Measurements from ENCODE around the gene GPC6.

The GPC6 gene

DNA sequence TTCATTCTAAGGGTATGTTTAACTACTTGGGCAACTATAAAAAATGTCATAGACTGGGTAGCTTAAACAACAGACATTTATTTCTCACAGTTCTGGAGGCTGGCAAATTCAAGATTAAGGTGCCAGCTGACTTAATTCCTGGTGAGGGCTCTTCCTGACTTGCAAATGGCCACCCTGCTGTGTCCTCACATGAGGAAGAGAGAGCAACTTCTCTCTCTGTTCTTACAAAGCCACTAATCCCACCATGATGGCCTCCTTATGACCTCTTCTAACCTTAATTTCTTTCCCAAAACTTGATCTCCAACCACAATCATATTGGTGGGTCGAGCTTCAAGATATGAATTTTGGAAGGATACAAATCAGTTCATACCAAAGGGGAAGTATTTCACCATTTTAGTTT, 853.9 kb downstream of the GPC6 start:
- DNase-seq: no peak
- Histone ChIP-seq H3K4me3 (ENCODE audit: low read depth, low read length) (no peak overlapping the region), H3K36me3 (replicated peaks) (no peaks in the 10 kb centered on the region), H3K27ac (no peak overlapping the region), H3K27me3 (replicated peaks) (no peaks in the 10 kb centered on the region)
- in situ Hi-C loops (cut with HindIII; ENCODE audit: low pct_ligation_motif_present, low sequenced_read_pairs): no loop called here
- TF ChIP-seq, protein P1, sequence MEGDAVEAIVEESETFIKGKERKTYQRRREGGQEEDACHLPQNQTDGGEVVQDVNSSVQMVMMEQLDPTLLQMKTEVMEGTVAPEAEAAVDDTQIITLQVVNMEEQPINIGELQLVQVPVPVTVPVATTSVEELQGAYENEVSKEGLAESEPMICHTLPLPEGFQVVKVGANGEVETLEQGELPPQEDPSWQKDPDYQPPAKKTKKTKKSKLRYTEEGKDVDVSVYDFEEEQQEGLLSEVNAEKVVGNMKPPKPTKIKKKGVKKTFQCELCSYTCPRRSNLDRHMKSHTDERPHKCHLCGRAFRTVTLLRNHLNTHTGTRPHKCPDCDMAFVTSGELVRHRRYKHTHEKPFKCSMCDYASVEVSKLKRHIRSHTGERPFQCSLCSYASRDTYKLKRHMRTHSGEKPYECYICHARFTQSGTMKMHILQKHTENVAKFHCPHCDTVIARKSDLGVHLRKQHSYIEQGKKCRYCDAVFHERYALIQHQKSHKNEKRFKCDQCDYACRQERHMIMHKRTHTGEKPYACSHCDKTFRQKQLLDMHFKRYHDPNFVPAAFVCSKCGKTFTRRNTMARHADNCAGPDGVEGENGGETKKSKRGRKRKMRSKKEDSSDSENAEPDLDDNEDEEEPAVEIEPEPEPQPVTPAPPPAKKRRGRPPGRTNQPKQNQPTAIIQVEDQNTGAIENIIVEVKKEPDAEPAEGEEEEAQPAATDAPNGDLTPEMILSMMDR (IDR thresholded peaks at IDR 0.05; ENCODE audit: low read depth, low read length, missing control alignments): no peak

DNA sequence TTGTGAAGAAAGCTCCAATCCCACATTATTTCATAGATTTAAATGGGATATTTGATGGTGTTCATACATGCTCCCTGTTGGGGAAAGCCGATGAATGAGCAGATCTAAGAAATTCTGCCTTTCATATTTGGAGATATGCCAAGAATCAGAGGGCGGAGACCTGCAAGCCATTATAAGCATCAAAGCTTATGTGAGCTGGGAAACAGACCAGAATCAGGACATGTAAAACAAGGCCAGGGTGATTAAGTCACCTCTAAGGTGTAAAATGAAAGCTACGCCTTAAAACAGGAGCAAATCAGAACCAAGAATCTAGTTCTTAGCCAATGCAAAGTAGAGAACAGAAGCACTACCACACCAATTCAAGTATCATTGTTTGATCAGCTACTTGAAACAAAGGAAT, 860.5 kb downstream of the GPC6 start:
- no peak for DNase-seq
- in situ Hi-C loops (cut with HindIII; ENCODE audit: low pct_ligation_motif_present, low sequenced_read_pairs): no loop called here
- no peaks in the 10 kb centered on the region for H3K36me3 ChIP-seq (replicated peaks)
- TF ChIP-seq, protein P1 (IDR thresholded peaks at IDR 0.05; ENCODE audit: low read depth, low read length, missing control alignments): no peak
- H3K4me3 ChIP-seq (ENCODE audit: low read depth, low read length): no peak overlapping the region
- H3K27me3 ChIP-seq (replicated peaks): no peaks in the 10 kb centered on the region
- H3K27ac ChIP-seq: no peak overlapping the region

DNA sequence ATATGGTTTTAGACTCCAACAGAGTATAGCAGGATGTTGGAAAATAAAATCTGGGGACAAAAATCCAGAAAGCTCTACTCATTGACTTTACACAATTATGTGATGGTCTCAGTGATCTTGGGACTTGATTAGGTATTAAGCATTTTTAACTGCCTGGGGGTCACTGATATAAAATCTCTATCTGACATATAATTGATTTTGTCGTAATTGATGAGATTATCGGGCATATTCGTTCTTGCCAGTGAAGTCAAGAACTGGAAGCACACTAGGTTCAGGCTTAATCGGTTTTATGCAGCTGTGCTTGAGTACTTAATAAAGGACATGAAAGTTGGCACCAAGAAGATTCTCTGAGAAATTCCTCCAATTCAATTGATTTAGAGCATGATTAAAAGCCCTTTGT, 862.1 kb downstream of the GPC6 start:
- Histone ChIP-seq H3K27ac (no peak overlapping the region), H3K4me3 (ENCODE audit: low read depth, low read length) (no peak overlapping the region), H3K36me3 (replicated peaks) (no peaks in the 10 kb centered on the region), H3K27me3 (replicated peaks) (no peaks in the 10 kb centered on the region)
- in situ Hi-C loops (cut with HindIII; ENCODE audit: low pct_ligation_motif_present, low sequenced_read_pairs): no loop called here
- TF ChIP-seq, protein P1 (IDR thresholded peaks at IDR 0.05; ENCODE audit: low read depth, low read length, missing control alignments): no peak
- DNase-seq: no peak

DNA sequence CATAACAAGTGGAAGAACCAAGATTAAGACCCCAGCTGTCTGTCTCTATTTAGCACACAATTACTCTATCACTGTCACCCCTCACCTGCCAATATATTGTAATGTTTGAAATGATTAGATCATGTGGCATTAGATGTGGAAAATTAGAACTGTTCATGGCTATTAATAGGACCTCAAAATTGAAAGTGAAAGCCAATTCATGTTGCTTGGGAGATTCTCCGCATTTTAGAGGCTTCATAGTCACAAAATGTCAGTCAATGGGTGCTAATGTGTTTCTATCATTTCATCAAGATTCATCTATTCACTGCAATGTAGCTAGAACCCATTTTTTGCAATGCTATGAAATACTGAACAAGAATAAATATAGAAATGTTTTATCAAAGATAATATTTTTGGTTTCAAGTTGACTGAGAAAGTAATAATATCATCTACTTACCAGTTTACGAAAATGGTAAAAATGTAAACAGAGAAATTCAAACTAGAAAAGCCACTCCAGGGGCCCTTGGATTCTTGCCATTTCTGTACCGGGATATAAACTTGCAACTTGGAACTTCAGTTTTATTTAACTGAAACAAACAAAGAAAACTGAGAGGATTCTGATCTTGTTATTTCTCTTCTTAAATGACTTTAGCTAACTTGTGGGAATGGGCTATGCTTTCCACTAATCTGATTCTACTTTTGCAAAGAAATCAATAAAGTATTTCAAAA, 864.3 kb downstream of the GPC6 start:
- no peaks in the 10 kb centered on the region for H3K27me3 ChIP-seq (replicated peaks)
- DNase-seq: no peak
- TF ChIP-seq, protein P1 (IDR thresholded peaks at IDR 0.05; ENCODE audit: low read depth, low read length, missing control alignments): no peak
- in situ Hi-C loops (cut with HindIII; ENCODE audit: low pct_ligation_motif_present, low sequenced_read_pairs): no loop called here
- H3K36me3 ChIP-seq (replicated peaks): no peaks in the 10 kb centered on the region
- no peak overlapping the region for H3K4me3 ChIP-seq (ENCODE audit: low read depth, low read length)
- no peak overlapping the region for H3K27ac ChIP-seq

DNA sequence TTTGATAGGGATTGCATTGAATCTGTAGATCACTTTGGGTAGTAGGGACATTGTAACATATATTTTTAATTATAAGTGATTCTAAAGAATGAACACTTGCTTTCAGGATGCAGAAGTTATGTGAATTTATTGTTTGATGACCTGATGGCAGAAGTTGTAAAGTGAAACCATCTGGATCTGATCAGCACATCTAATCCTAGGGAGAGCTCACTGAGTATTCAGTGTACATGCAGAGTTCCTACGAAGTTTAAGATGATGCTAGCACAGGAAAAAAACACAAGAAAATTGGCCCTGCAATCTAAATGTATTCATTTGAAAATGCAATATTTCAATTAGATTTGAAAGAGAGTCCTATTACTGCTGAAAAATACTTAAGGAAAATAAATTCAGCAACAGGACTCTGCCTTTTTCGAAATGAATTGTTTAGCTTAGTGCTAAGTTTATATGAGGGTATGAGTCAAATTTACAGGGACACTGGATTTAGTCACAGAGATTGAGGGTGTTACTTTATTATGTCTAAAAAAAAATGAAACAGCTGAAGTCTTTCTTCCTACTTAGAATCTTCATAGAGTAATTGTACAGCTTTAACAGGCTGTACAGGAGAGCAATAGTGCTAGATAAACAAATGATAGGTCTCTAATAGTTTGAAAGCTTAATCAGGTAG, 867.2 kb downstream of the GPC6 start:
- no peak overlapping the region for H3K27ac ChIP-seq
- no peaks in the 10 kb centered on the region for H3K36me3 ChIP-seq (replicated peaks)
- TF ChIP-seq, protein P1 (IDR thresholded peaks at IDR 0.05; ENCODE audit: low read depth, low read length, missing control alignments): no peak
- no peak for DNase-seq
- H3K27me3 ChIP-seq (replicated peaks): no peaks in the 10 kb centered on the region
- H3K4me3 ChIP-seq (ENCODE audit: low read depth, low read length): no peak overlapping the region
- in situ Hi-C loops (cut with HindIII; ENCODE audit: low pct_ligation_motif_present, low sequenced_read_pairs): no loop called here

All from brain microvascular endothelial cell (primary cell).